Sigmoid colon (tissue), 7 donors: ENCODE measurements around the gene CERKL. TPM values are rescaled to one million over a fixed set of nuclear protein-coding genes. Genes with fewer than 3 reads are reported as not detected.

Source experiments
- DNase-seq: peaks from one replicate; pipeline ENCODE4 v3.0.0-alpha.2; 2019
- H3K27ac ChIP-seq, 4 donors: fragments of 200-600 bp; sonication (generic); one replicate each; pipeline ENCODE4 v1.5.1; 2016 to 2019; ENCODE audit warnings: mild to moderate bottlenecking in 1 of 4
- H3K27me3 ChIP-seq, 3 donors: fragments of 200-600 bp; sonication (generic); one replicate each; pipeline ENCODE4 v1.5.1; 2019; ENCODE audit warnings: mild to moderate bottlenecking in 1 of 3
- H3K36me3 ChIP-seq, 4 donors: fragments of 200-600 bp; sonication (generic); one replicate each; pipeline ENCODE4 v1.5.1; 2016 to 2019
- H3K4me1 ChIP-seq, 4 donors: fragments of 200-600 bp; sonication (generic); one replicate each; pipeline ENCODE4 v1.5.1; 2017 to 2019
- H3K4me3 ChIP-seq, 4 donors: fragments of 200-600 bp; sonication (generic); one replicate each; pipeline ENCODE4 v1.5.1; 2017 to 2019; ENCODE audit warnings: mild to moderate bottlenecking in 2 of 4, moderate library complexity in 1 of 4
- H3K9me3 ChIP-seq, 4 donors: fragments of 200-600 bp in 3 of 4; sonication (generic) in 3 of 4; one replicate each; pipeline versions ENCODE4 v1.5.1 to v1.6.1; 2013 to 2019
- EP300 ChIP-seq, 4 donors: sonication (generic); formaldehyde crosslinking; IDR thresholded peaks; one replicate each; pipeline ENCODE4 v1.6.1; 2017; ENCODE audit warnings: antibody characterized with exemption in 4 of 4
- POLR2A ChIP-seq, 2 donors: fragments of 450-650 bp; IDR thresholded peaks; one replicate each; pipeline ENCODE4 v1.6.1; 2016; ENCODE audit warnings: antibody characterized with exemption in 2 of 2, mild to moderate bottlenecking in 2 of 2, moderate library complexity in 2 of 2
- POLR2AphosphoS5 ChIP-seq, 4 donors: sonication (generic); formaldehyde crosslinking; IDR thresholded peaks; one replicate each; pipeline ENCODE4 v1.6.1; 2017; ENCODE audit warnings: antibody characterized with exemption in 4 of 4
- WGBS, 2 donors: extraction: QIAGEN DNeasy Blood & Tissue Kit; methylation state at CpG; one replicate each; pipeline ENCODE4 v1.1.7; 2013; 5-methylcytosine and 5-hydroxymethylcytosine counted together
- intact Hi-C: fragments of 100-400 bp; cut with DNase I; formaldehyde crosslinking; loops from one replicate; pipeline ENCODE4 v1.15.1; 2023
- polyA plus RNA-seq, 3 donors: library from polyadenylated mRNA; stranded (reverse); fragments of 200-250 nt; gene quantifications; one replicate each; pipeline ENCODE4 v1.2.3, GENCODE V29; 2013
- total RNA-seq, 4 donors: library from RNA; depleted of rRNA; stranded (reverse); fragments of >200 nt; gene quantifications; one replicate each; pipeline ENCODE4 v1.1.0, GENCODE V29; 2016
- TF ChIP-seq, protein P1 (sequence below), 4 experiments: fragments of 450-650 bp in 3 of 4; fragments of 200-600 bp in 1 of 4; IDR thresholded peaks; one replicate each; pipeline ENCODE4 v1.5.1; 2016 to 2019; ENCODE audit warnings: antibody characterized with exemption in 4 of 4, mild to moderate bottlenecking in 3 of 4, moderate library complexity in 2 of 4
- donor health status: healthy with polysubstance abuse.
- donor health status: Bipolar disorder and iron deficiency.
- donor health status: healthy.

The CERKL gene
- total and polyA plus RNA-seq, 7 donors = 0.09 TPM; not detected in 6

DNA sequence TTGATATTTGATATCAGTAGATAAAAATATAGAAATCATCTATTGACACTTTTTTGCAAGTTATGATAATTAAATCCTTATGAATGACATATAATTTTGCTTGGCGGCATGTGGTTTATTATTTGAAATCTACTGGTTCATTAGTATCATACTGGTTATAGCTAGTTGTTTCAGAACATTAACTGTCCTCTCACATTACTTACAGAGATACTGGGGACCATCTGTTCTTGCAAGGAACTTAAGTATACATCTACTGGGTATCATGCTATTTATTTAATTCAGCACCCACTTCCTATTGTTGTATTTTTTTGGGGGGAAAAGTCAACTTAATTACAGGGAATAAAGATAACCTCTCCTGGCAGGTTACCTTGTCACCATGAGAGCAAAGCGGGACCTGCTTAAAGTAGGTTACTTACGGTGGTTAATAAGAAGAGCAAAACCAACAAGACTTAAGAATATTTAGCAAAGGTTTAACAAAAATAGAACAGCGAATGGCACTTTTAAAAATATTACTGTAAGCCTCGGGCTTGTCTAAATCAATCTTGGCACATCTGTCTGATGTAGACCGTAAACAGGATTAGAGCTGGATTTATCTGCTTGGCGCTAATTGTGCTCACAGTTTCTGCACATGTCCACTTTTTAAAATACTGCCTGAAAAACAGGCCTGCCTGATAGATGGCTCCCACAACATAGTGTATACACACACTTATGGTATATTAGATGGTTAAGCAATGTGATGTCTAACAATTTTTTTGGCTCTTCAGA, 41.8 kb downstream of the CERKL start:
- Histone ChIP-seq H3K36me3 (no peaks in the 10 kb centered on the region), H3K27me3 (no peaks in the 10 kb centered on the region), H3K27ac (no peak overlapping the region), H3K4me1 (no peaks in the 10 kb centered on the region), H3K9me3 (no peaks in the 10 kb centered on the region), H3K4me3 (no peak overlapping the region)
- no peak for DNase-seq
- intact Hi-C loops = no loop called here
- TF ChIP-seq EP300 (IDR thresholded peaks at IDR 0.05) = no peak
- TF ChIP-seq POLR2AphosphoS5 (IDR thresholded peaks at IDR 0.05) = no peak
- TF ChIP-seq POLR2A (IDR thresholded peaks at IDR 0.05) = no peak
- TF ChIP-seq, protein P1, sequence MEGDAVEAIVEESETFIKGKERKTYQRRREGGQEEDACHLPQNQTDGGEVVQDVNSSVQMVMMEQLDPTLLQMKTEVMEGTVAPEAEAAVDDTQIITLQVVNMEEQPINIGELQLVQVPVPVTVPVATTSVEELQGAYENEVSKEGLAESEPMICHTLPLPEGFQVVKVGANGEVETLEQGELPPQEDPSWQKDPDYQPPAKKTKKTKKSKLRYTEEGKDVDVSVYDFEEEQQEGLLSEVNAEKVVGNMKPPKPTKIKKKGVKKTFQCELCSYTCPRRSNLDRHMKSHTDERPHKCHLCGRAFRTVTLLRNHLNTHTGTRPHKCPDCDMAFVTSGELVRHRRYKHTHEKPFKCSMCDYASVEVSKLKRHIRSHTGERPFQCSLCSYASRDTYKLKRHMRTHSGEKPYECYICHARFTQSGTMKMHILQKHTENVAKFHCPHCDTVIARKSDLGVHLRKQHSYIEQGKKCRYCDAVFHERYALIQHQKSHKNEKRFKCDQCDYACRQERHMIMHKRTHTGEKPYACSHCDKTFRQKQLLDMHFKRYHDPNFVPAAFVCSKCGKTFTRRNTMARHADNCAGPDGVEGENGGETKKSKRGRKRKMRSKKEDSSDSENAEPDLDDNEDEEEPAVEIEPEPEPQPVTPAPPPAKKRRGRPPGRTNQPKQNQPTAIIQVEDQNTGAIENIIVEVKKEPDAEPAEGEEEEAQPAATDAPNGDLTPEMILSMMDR (IDR thresholded peaks at IDR 0.05) = no peak
- 78% methylated on average over 7 of the region's 7 CpGs for WGBS, 2 donors

DNA sequence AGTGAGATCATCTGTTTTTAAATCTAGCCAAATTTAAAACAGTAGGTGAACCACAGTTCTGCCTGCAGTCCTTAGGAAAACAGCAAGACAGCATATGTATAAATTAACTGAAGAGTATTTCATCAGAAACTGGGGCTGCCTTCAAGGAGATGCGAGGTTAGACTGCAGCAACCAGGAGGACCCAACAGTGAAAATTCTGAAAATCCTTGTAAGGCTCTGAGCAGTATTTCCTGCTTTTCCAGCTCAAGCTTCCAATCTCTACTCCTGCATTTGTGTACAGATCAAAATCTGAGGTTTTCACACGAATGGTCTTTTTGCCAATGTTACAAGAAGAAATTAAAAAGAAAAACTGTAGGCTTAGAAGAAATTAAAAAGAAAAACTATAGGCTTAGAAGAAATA, 43.7 kb downstream of the CERKL start:
- Histone ChIP-seq H3K27ac (no peak overlapping the region), H3K36me3 (no peaks in the 10 kb centered on the region), H3K9me3 (no peaks in the 10 kb centered on the region), H3K27me3 (no peaks in the 10 kb centered on the region), H3K4me3 (no peak overlapping the region), H3K4me1 (no peaks in the 10 kb centered on the region)
- 43 to 73% methylated on average over 2 of the region's 2 CpGs for WGBS, 2 donors
- TF ChIP-seq EP300 (IDR thresholded peaks at IDR 0.05) = no peak
- TF ChIP-seq, protein P1 (IDR thresholded peaks at IDR 0.05) = no peak
- TF ChIP-seq POLR2A (IDR thresholded peaks at IDR 0.05) = no peak
- TF ChIP-seq POLR2AphosphoS5 (IDR thresholded peaks at IDR 0.05) = no peak
- DNase-seq = no peak
- intact Hi-C loops = no loop called here

DNA sequence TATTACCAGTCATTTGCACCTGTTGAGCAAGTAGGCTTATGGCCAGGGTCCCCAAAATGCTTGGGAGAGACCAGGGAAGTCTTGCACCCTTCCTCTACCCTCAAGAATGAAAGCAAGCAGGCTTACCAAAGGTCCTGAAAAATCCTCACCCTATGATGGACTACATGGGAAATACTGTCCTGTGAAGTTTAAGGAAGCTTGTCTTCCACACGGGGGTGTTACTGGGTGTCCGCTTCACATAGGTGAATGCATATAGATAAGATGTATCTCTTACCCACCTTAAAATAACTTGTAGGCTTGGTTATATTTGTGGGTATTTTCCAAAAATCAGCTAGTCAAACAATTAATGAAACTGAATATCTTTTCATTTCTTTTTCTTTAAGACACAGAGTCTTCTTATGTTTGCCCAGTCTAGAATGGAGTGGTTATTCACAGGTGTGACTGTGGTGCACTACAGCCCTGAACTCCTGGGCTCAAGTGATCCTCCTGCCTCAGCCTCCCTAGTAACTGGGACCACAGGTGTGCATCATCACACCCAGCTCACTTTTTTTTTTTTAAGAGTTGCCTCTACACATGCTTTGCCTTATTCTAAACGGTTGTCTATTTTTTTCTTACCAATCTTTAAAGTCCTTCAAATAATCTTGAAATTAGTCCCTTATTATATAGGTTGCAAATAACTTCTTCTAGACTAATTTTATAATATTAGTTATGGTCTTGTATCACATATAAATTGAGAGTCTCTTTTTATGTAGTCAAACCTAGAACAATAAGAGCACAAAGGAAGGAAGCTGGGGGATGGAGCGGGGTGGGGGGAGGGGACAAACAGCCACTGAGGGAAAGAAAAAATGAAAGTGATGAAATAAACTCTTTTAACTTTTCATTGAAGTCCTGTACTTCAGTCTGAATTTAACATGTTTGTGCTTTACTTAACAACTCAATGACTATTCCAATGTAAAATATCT, 49.0 kb downstream of the CERKL start:
- intact Hi-C loops = no loop called here
- Histone ChIP-seq H3K27me3 (no peaks in the 10 kb centered on the region), H3K9me3 (no peaks in the 10 kb centered on the region), H3K36me3 (no peaks in the 10 kb centered on the region), H3K27ac (no peak overlapping the region), H3K4me1 (no peaks in the 10 kb centered on the region), H3K4me3 (no peak overlapping the region)
- no peak for DNase-seq
- 70 to 79% methylated on average over 4 of the region's 4 CpGs for WGBS, 2 donors
- no peak for TF ChIP-seq POLR2AphosphoS5 (IDR thresholded peaks at IDR 0.05)
- no peak for TF ChIP-seq POLR2A (IDR thresholded peaks at IDR 0.05)
- TF ChIP-seq EP300 (IDR thresholded peaks at IDR 0.05) = no peak
- TF ChIP-seq, protein P1 (IDR thresholded peaks at IDR 0.05) = no peak

DNA sequence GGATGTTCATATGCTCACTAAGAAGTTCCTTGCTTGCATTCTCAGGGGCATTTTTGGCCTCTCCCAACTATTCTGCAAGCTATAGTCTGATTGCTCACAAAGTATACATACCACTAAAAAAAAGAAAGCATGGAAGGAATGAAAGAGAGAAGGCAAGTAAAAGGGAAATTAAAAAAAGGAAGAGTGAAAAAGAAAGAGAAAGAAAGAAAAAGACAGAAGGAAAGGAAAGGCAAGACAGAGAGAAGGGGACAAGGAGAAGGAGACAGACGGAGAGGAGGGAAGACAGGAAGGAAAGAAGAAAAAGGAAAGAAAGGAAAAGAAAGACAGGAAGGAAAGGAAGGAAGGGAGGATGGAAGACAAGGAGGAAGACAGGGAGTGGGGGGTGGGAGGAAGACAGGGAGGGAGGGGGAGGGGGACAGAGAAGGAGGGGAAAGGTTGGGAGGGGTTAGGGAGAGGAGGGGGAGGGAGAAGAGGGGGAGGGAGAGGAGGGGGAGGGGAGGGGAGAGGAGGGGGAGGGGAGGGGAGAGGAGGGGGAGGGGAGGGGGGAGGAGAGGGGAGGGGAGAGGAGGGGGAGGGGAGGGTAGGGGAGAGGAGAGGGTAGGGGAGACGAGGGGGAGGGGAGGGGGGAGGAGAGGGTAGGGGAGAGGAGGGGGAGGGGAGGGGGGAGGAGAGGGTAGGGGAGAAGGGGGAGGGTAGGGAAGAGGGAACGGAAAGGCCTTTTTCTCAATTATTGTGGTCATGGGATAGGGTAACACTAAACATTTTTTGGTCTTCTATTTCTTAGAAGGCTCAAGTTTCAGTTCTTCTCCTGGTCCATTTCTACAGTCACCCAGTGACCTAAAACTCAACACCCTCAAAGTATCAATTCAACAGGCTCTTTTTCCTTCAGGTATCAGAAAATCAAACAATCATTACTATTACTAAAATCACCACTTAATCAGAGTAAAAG, 50.7 kb downstream of the CERKL start:
- Histone ChIP-seq H3K4me1 (no peaks in the 10 kb centered on the region), H3K9me3 (no peaks in the 10 kb centered on the region), H3K27me3 (no peaks in the 10 kb centered on the region), H3K27ac (no peak overlapping the region), H3K36me3 (no peaks in the 10 kb centered on the region), H3K4me3 (no peak overlapping the region)
- intact Hi-C loops = no loop called here
- TF ChIP-seq EP300 (IDR thresholded peaks at IDR 0.05) = no peak
- TF ChIP-seq POLR2A (IDR thresholded peaks at IDR 0.05) = no peak
- no peak for TF ChIP-seq POLR2AphosphoS5 (IDR thresholded peaks at IDR 0.05)
- TF ChIP-seq, protein P1 (IDR thresholded peaks at IDR 0.05) = no peak
- 76 to 78% methylated on average over 2 of the region's 3 CpGs for WGBS, 2 donors
- DNase-seq = no peak
